PC-9 (cell line): ENCODE data around the gene ENPEP. TPM values are rescaled to one million over a fixed set of nuclear protein-coding genes. Genes with fewer than 3 reads are reported as not detected.

Experiments used
- BruUV-seq: library from RNA; stranded (reverse); fragments of 400-500 nt; replicated peaks from 2 replicates; lab custom pipeline; 2021; lab: Mats Ljungman, UMichigan
- CTCF ChIA-PET: fragments of 300-600 bp; sonication (Branson Sonifier 250); formaldehyde crosslinking; loops from one replicate; lab custom pipeline; 2022; ENCODE audit warnings: antibody characterized with exemption; lab: Charles Lee
- POLR2A ChIA-PET: fragments of 300-600 bp; sonication (Branson Sonifier 250); formaldehyde crosslinking; loops from one replicate; lab custom pipeline; 2022; ENCODE audit warnings: antibody characterized with exemption; ENCODE audit not compliant: unreplicated experiment; lab: Charles Lee
- DNase-seq, 2 experiments: peaks; one replicate each; pipeline versions ENCODE4 v3.0.0 to v3.0.0-alpha.2; 2015 to 2022; ENCODE audit warnings: mixed read lengths in 1 of 2
- H2AFZ ChIP-seq: fragments of 200-600 bp; sonication (generic); 2 replicates; pipeline ENCODE4 v1.8.1; 2017; ENCODE audit warnings: antibody characterized with exemption
- H3F3A ChIP-seq: fragments of 200-600 bp; sonication (generic); 2 replicates; pipeline ENCODE4 v1.8.1; 2017; ENCODE audit warnings: antibody characterized with exemption, mild to moderate bottlenecking, low read depth; ENCODE audit not compliant: insufficient read depth
- H3K27ac ChIP-seq: fragments of 200-600 bp; sonication (generic); 2 replicates; pipeline ENCODE4 v1.6.1; 2016; ENCODE audit warnings: mixed run types
- H3K27me3 ChIP-seq: fragments of 200-600 bp; sonication (generic); 2 replicates; pipeline ENCODE4 v1.6.1; 2016; ENCODE audit warnings: low read depth, mixed run types; ENCODE audit not compliant: insufficient read depth
- H3K36me3 ChIP-seq: fragments of 200-600 bp; sonication (generic); 2 replicates; pipeline ENCODE4 v1.6.1; 2016; ENCODE audit warnings: low read depth, mixed run types
- H3K4me1 ChIP-seq: fragments of 200-600 bp; sonication (generic); replicated peaks from 2 replicates; pipeline ENCODE4 v1.6.1; 2016; ENCODE audit warnings: mixed run types; ENCODE audit not compliant: insufficient read depth
- H3K4me2 ChIP-seq: fragments of 200-600 bp; sonication (generic); 2 replicates; pipeline ENCODE4 v1.6.1; 2017; ENCODE audit warnings: mixed run types
- H3K4me3 ChIP-seq: fragments of 200-600 bp; sonication (generic); 2 replicates; pipeline ENCODE4 v1.6.1; 2016; ENCODE audit warnings: mixed run types
- H3K79me2 ChIP-seq: fragments of 200-600 bp; sonication (generic); 2 replicates; pipeline ENCODE4 v1.6.1; 2017; ENCODE audit warnings: low read depth, mixed run types
- H3K9me2 ChIP-seq: fragments of 200-600 bp; sonication (generic); 2 replicates; pipeline ENCODE4 v1.8.1; 2017; ENCODE audit warnings: mild to moderate bottlenecking; ENCODE audit not compliant: insufficient read depth
- H3K9me3 ChIP-seq: fragments of 200-600 bp; sonication (generic); 2 replicates; pipeline ENCODE4 v1.8.1; 2016; ENCODE audit warnings: low read depth; ENCODE audit not compliant: insufficient read depth
- H4K20me1 ChIP-seq: fragments of 200-600 bp; sonication (generic); 2 replicates; pipeline ENCODE4 v1.8.1; 2017; ENCODE audit not compliant: insufficient read depth
- CTCF ChIP-seq: fragments of 200-600 bp; sonication (generic); conservative IDR thresholded peaks from 2 replicates; pipeline ENCODE4 v1.6.1; 2017; ENCODE audit warnings: mixed run types, antibody characterized with exemption, mild to moderate bottlenecking, moderate library complexity
- EZH2 ChIP-seq: fragments of 200-600 bp; sonication (generic); IDR thresholded peaks from 2 replicates; pipeline ENCODE4 v1.8.0; 2017; ENCODE audit warnings: antibody characterized with exemption, low read depth
- intact Hi-C: fragments of 100-400 bp; cut with micrococcal nuclease; formaldehyde crosslinking; loops from one replicate; pipeline ENCODE4 v1.10.0; 2022; ENCODE audit not compliant: unreplicated experiment
- total RNA-seq: library from RNA; stranded (reverse); gene quantifications from 2 replicates; pipeline ENCODE4 v1.2.3, GENCODE V29; 2021

ENPEP gene
- total RNA-seq, 1 experiment from 2014 or later = not detected

- no peak overlapping the region for H3K4me3 ChIP-seq
- CTCF ChIA-PET = no interaction called here
- H3K4me1 ChIP-seq = no peaks in the 10 kb centered on the region
- BruUV-seq = no TSS peak
- TF ChIP-seq CTCF = no peak
- TF ChIP-seq EZH2 = no peak
- intact Hi-C loops = no loop called here
- no peaks in the 10 kb centered on the region for H3K9me2 ChIP-seq
- no peak overlapping the region for H2AFZ ChIP-seq
- no peaks in the 10 kb centered on the region for H3K27me3 ChIP-seq
- H3K27ac ChIP-seq = no peak overlapping the region
- no peaks in the 10 kb centered on the region for H3F3A ChIP-seq
- no peaks in the 10 kb centered on the region for H3K36me3 ChIP-seq
- H4K20me1 ChIP-seq = no peaks in the 10 kb centered on the region
- H3K4me2 ChIP-seq = no peak overlapping the region
- no peaks in the 10 kb centered on the region for H3K9me3 ChIP-seq
- DNase-seq = no peak
- POLR2A ChIA-PET = no interaction called here
- no peaks in the 10 kb centered on the region for H3K79me2 ChIP-seq
Observed at GRCh38 chr4:110460074-110460746, 15.7 kb upstream of the ENPEP start.

- no peak overlapping the region for H2AFZ ChIP-seq
- CTCF ChIA-PET = no interaction called here
- H3K4me3 ChIP-seq = no peak overlapping the region
- TF ChIP-seq EZH2 (no peak), CTCF (no peak)
- H3K79me2 ChIP-seq = no peaks in the 10 kb centered on the region
- intact Hi-C loops = no loop called here
- H3K9me3 ChIP-seq = no peaks in the 10 kb centered on the region
- H3K36me3 ChIP-seq = no peaks in the 10 kb centered on the region
- H3K4me1 ChIP-seq = no peaks in the 10 kb centered on the region
- H4K20me1 ChIP-seq = no peaks in the 10 kb centered on the region
- POLR2A ChIA-PET = no interaction called here
- no peak overlapping the region for H3K27ac ChIP-seq
- no peaks in the 10 kb centered on the region for H3F3A ChIP-seq
- H3K4me2 ChIP-seq = no peak overlapping the region
- H3K27me3 ChIP-seq = no peaks in the 10 kb centered on the region
- no peak for DNase-seq
- no TSS peak for BruUV-seq
- no peaks in the 10 kb centered on the region for H3K9me2 ChIP-seq
Observed at GRCh38 chr4:110467400-110467799, 8.6 kb upstream of the ENPEP start.

GRCh38 chr4:110472583-110473329 is 3.2 kb upstream of the ENPEP start:
- TF ChIP-seq CTCF = no peak
- TF ChIP-seq EZH2 = no peak
- Histone ChIP-seq H3K4me2 (no peak overlapping the region), H3K36me3 (no peaks in the 10 kb centered on the region), H3K9me2 (no peaks in the 10 kb centered on the region), H3K79me2 (no peaks in the 10 kb centered on the region), H3K4me1 (no peaks in the 10 kb centered on the region), H2AFZ (no peak overlapping the region), H3K9me3 (no peaks in the 10 kb centered on the region), H3K4me3 (no peak overlapping the region), H3K27me3 (no peaks in the 10 kb centered on the region), H3F3A (no peaks in the 10 kb centered on the region), H4K20me1 (no peaks in the 10 kb centered on the region), H3K27ac (no peak overlapping the region)
- intact Hi-C loops = no loop called here
- no TSS peak for BruUV-seq
- no peak for DNase-seq
- CTCF ChIA-PET = no interaction called here
- POLR2A ChIA-PET = no interaction called here
